ENCODE data around the gene ATG4B.
A peak's percentile ranks its signal among the peaks of the same experiment; 100 is the strongest.

The ATG4B gene

GRCh38 chr2:241695651-241696050 lies 58.2 kb downstream of the ATG4B start:
- no peak for DNase-seq

- no peak for DNase-seq
These were observed 63.6 kb downstream of the ATG4B start for GRCh38 chr2:241701149-241701398.

- DNase-seq, result peak; percentile 81
These were observed 64.1 kb downstream of the ATG4B start, which contains the start of gene ING5 for GRCh38 chr2:241701399-241702154. TSS of gene ING5 (plus strand) at chr2:241702039. CDS start at chr2:241702066, 27 bp downstream.

- peak; percentile 53 for DNase-seq
These were observed 64.9 kb downstream of the ATG4B start for GRCh38 chr2:241702155-241703031.

GRCh38 chr2:241703032-241703604 lies 65.6 kb downstream of the ATG4B start:
- no peak for DNase-seq

GRCh38 chr2:241706537-241706936 lies 69.0 kb downstream of the ATG4B start:
- DNase-seq, result no peak

- no peak for DNase-seq
These were observed 71.4 kb downstream of the ATG4B start for GRCh38 chr2:241708879-241709278.

- no peak for DNase-seq
These were observed 81.6 kb downstream of the ATG4B start for GRCh38 chr2:241719093-241719492.

GRCh38 chr2:241720099-241720498 lies 82.6 kb downstream of the ATG4B start:
- DNase-seq, result no peak

- no peak for DNase-seq
These were observed 83.1 kb downstream of the ATG4B start for GRCh38 chr2:241720560-241720959.

GRCh38 chr2:241721852-241722251 lies 84.4 kb downstream of the ATG4B start:
- no peak for DNase-seq

GRCh38 chr2:241722896-241723454 lies 85.5 kb downstream of the ATG4B start:
- no peak for DNase-seq

Measured in GF-D8 (cell line).